BE2C (cell line): Measurements from ENCODE around the gene ADH7.

ENCODE experiments used
- DNase-seq: peaks from one replicate; pipeline ENCODE4 v3.0.0-alpha.2; 2020
- H3K27me3 ChIP-seq: fragments of 250-450 bp; sonication (Bioruptor Pico); 2 replicates; pipeline ENCODE4 v1.5.1; 2020; ENCODE audit warnings: mild to moderate bottlenecking
- H3K36me3 ChIP-seq: fragments of 250-450 bp; sonication (Bioruptor Pico); 2 replicates; pipeline ENCODE4 v1.5.1; 2020; ENCODE audit warnings: mild to moderate bottlenecking
- H3K4me1 ChIP-seq: fragments of 250-450 bp; sonication (Bioruptor Pico); 2 replicates; pipeline ENCODE4 v1.5.1; 2020
- H3K4me3 ChIP-seq: 2 replicates; pipeline ENCODE4 v1.5.1; 2011; ENCODE audit warnings: low read depth, low read length
- H3K9me3 ChIP-seq: fragments of 250-450 bp; sonication (Bioruptor Pico); 2 replicates; pipeline ENCODE4 v1.5.1; 2020
- CTCF ChIP-seq: IDR thresholded peaks from 2 replicates; pipeline ENCODE4 v1.5.1; 2012; ENCODE audit warnings: mild to moderate bottlenecking, low read depth, low read length

The ADH7 gene

GRCh38 chr4:99404595-99405287 lies 30.4 kb downstream of the ADH7 start:
- no peaks in the 10 kb centered on the region for H3K36me3 ChIP-seq
- no peaks in the 10 kb centered on the region for H3K27me3 ChIP-seq
- no peak for TF ChIP-seq CTCF
- H3K4me1 ChIP-seq, result no peaks in the 10 kb centered on the region
- no peak for DNase-seq
- no peaks in the 10 kb centered on the region for H3K9me3 ChIP-seq
- no peak overlapping the region for H3K4me3 ChIP-seq

- H3K4me1 ChIP-seq, result no peaks in the 10 kb centered on the region
- H3K4me3 ChIP-seq, result no peak overlapping the region
- TF ChIP-seq CTCF, result no peak
- no peaks in the 10 kb centered on the region for H3K36me3 ChIP-seq
- no peak for DNase-seq
- H3K27me3 ChIP-seq, result no peaks in the 10 kb centered on the region
- no peaks in the 10 kb centered on the region for H3K9me3 ChIP-seq
Observed at GRCh38 chr4:99403380-99404184, 31.6 kb downstream of the ADH7 start.

- Histone ChIP-seq H3K9me3 (no peaks in the 10 kb centered on the region), H3K4me1 (no peaks in the 10 kb centered on the region), H3K36me3 (no peaks in the 10 kb centered on the region), H3K27me3 (no peaks in the 10 kb centered on the region), H3K4me3 (no peak overlapping the region)
- DNase-seq, result no peak
- TF ChIP-seq CTCF, result peak; percentile 31; the same call in 1 of the 2 replicates
Observed at GRCh38 chr4:99402765-99403164, 32.4 kb downstream of the ADH7 start.

DNA sequence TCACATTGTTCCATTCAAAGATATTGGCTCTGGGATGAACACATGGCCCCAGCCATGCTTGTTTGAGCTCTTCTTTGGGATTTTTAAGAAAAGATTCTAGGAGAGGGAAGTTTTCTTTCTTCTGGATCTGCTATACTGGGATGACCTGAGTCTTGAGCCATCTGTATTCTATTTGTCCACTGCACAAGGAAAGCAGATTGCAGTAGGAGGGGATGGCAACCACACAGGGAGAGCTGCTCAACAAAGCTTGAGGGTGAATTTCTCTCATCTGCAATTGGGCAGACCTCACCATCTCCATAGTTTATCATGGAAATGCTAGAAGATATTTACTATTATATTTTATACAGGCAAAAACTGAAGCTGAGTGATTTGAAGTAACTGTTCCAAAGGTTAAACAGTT lies 34.3 kb downstream of the ADH7 start:
- Histone ChIP-seq H3K4me3 (no peak overlapping the region), H3K36me3 (no peaks in the 10 kb centered on the region), H3K4me1 (no peaks in the 10 kb centered on the region), H3K9me3 (no peaks in the 10 kb centered on the region), H3K27me3 (no peaks in the 10 kb centered on the region)
- no peak for DNase-seq
- no peak for TF ChIP-seq CTCF

DNA sequence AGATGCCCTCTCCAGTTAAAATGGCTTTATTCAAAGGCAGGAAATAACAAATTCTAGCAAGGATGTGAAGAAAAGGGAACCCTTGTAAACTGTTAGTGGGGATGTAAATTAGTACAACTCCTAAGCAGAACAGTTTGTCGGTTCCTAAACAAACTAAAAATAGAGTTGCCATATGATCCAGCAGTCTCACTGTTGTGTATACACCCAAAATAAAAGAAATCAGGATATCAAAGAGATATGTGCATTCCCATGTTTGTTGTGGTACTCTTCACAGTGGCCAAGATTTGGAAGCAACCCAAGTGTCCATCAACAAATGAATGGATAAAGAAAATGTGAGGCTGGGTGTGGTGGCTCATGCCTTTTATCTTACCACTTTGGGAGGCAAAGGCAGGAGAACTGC lies 36.1 kb downstream of the ADH7 start:
- TF ChIP-seq CTCF, result no peak
- Histone ChIP-seq H3K36me3 (no peaks in the 10 kb centered on the region), H3K4me1 (no peaks in the 10 kb centered on the region), H3K27me3 (no peaks in the 10 kb centered on the region), H3K9me3 (no peaks in the 10 kb centered on the region), H3K4me3 (no peak overlapping the region)
- no peak for DNase-seq
